HG03103 (cell line): Measurements from ENCODE around the gene CASP6.

Experiments
- ATAC-seq: cut with Tn5 transposase; IDR thresholded peaks from one replicate; pipeline ENCODE4 v1.9.1; 2021; ENCODE audit warnings: low read depth; ENCODE audit not compliant: unreplicated experiment

CASP6 gene

GRCh38 chr4:109702950-109703663 is at the start of gene CASP6:
Gene CASP6, minus strand, starts transcription at chr4:109703445. Its CDS starts 50 bp downstream, at chr4:109703395.
- ATAC-seq = peak; percentile 64

DNA sequence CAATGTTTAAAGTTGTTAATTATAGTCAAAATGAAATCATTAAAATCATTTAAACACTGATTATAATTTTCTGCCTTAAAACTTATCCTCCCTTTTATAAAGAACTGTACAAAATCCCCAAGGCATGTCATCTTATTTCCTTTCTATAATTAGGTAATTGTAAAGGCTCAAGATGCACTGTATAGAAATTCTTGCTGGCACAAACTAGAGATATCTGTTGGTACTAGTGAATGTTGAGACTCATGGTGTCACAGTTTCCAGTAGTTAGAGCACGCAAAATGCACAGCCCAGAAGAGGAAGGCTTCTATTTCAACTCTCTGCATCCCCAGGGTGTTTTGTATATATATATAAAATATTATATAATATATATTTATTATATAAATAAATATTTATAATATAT is 49.3 kb upstream of the CASP6 start:
- no peak for ATAC-seq

DNA sequence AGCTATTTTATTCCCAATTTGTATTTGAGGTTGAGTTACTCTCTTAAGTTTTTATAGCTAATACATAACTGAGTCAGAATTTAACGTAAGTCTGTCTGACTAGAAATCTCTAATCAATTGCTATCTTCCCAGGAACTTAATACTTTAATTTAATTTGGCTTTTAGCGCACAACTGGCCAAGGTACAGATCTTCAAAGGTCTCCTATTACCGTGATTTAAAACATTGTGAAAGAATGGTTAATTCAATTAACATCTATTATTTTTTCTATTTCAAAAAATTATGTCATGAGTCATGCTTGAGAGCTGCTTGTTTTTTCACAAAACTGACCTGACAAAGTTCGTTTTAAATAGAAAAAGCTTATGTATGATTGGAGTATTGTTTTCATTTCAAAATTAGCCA is 48.6 kb upstream of the CASP6 start:
- no peak for ATAC-seq

GRCh38 chr4:109750652-109751244 is 47.5 kb upstream of the CASP6 start:
- no peak for ATAC-seq

DNA sequence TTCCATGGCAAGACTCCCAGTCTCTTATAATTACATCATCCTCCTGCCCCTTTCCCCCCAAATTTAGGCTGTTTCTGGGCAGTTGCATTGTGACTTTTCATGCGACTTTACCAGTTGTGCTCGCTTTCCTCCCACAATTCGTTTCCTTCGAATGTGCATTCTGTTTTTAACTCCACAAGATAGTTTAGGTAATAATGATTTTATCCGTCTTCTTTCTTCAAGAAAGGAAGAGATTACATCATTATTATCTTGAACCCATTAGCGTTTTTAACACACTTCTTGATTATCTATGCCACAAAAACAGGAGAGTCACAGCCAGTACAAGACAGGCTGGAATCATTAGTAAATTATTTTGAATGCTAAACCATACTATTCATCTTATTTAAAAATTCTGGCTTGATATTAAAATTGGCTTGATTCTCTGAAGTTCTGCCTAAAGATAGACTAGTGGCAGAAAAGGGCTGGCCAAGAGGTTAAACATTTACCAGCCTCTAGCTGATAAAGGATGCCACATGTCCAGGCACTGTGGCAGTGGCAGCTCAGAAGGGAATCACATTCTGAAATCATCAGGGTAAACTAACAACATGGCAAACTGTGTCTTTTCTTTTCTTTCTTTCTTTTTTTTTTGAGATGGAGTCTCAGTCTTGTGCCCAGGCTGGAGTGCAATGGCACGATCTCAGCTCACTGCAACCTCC is 46.3 kb upstream of the CASP6 start:
- ATAC-seq = no peak

- no peak for ATAC-seq
Measured at GRCh38 chr4:109748114-109748513, 44.9 kb upstream of the CASP6 start.

GRCh38 chr4:109746728-109747127 is 43.5 kb upstream of the CASP6 start:
- no peak for ATAC-seq

- ATAC-seq = no peak
Measured at GRCh38 chr4:109745830-109746229, 42.6 kb upstream of the CASP6 start.

- no peak for ATAC-seq
Measured at GRCh38 chr4:109739547-109739946, 36.3 kb upstream of the CASP6 start.

DNA sequence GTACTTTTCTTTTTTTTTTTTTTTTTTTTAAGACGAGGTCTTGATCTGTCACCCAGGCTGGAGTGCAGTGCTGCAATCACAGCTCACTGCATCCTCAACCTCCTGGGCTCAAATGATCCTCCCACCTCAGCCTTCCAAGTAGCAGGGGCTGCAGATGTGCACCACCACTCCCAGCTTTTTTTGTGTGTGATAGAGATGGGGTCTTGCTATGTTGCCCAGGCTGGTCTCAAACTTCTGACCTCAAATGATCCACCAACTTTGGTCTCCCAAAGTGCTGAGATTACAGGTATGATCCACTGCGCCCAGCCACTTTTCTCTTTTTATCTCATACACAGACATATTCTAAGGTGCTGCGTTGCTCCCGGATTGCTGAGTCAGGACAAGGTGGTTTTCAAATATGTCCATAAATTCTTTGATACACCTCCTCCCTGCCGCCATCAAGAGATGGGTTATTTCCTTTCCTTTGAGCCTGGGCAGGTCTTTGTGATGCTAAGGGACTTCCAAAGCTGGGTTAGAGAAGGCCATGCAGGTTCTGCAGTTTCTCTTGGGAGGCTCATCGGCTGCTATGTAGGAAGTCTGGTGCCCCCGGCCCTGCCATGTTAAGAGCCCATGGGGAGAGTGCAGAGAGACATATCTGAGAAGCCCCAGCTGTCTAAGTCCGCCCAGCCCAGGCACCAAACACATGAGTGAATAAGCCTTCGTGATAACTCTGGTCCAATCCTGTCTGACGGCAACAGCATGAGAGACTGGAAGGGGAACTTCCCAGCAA is 35.0 kb upstream of the CASP6 start:
- no peak for ATAC-seq

DNA sequence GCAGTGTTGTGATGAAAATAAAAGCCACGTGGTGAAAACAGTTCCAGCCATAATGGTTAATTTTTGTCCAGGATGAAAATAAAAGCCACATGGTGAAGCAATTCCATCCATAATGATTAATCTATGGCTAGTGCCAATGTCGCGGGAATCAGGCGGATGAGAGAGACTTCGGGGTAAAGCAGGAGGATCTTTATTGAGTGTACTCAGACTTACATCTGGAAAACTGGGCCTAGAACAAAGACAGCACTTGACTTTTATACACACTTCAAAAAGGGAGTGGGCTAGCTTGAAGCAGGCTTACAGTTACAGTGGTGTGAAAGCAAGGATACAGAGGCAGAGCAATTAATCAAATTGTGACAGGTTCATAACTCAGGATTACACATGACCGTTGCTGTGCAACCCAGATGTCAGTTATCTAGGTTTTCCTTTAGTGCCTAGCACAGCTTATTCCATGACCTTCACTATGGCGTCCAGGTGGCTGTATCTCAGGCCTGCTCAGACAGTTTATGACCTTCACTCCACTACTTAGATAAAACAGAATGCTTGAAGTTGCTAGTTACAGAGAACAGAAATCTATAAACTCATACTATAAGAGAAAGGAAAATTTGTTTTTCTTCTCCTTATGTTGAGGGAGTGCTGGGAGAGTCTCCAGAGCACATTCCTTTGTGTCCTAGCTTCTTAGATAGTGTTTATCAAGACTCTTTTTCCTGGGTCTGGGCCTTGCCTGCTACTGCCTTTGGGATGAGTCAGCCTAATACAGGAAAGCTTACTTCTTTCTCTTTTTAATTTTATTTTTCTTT is 32.5 kb upstream of the CASP6 start:
- no peak for ATAC-seq

DNA sequence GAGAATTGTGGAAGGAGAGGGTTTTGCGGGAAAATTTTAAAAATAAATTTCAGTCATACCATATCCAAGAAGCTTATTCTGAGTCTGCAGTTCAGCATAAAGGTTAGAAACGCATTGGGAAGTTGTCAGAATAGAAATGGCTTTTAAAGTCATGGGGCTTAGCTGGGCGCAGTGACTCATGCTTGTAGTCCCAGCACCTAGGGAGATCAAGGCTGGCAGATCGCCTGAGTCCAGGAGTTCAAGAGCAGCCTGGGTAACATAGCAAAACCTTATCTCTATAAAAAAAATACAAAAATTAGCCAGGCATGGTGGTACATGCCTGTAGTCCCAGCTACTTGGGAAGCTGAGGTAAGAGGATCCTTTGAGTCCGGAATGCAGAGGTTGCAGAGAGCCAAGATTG is 30.5 kb upstream of the CASP6 start:
- no peak for ATAC-seq

DNA sequence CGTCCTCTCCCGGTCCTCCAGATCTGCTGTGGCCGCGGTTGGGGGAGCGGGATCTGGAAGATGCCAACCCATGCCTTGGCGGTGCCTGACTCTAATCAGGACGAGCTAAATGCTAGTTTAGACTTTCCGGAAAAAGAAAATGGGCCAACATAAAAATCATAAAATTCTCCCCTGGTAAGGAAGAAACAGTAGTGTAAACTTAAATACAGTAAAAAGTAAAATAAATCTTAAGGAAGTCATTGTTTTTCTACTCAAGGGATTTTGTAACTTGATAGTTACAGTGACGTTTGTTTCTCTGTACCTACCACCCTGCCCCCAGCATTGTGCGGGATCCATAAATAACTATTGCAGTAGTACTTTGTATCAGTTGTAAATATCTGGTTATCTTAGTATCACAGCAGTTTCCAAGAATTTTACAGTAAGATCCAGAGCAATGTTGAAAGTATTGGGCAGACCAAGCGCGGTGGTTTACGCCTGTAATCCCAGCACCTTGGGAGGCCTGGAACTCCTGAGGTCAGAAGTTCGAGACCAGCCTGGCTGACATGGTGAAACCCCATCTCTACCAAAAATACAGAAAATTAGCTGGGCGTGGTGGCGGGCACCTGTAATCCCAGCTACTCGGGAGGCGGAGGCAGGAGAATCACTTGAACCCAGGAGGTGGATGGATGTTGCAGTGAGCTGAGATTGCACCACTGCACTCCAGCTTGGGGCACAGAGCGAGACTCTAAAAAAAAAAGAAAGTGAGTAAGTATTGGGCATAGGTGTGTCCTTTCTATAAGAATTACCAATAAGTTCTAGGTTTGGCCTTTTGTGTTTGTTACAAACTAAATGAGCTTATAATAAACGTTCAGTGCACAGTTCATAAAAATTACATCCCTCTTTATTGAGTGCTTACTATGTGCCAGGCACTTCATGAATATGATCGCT is 27.6 kb upstream of the CASP6 start:
- ATAC-seq = no peak

DNA sequence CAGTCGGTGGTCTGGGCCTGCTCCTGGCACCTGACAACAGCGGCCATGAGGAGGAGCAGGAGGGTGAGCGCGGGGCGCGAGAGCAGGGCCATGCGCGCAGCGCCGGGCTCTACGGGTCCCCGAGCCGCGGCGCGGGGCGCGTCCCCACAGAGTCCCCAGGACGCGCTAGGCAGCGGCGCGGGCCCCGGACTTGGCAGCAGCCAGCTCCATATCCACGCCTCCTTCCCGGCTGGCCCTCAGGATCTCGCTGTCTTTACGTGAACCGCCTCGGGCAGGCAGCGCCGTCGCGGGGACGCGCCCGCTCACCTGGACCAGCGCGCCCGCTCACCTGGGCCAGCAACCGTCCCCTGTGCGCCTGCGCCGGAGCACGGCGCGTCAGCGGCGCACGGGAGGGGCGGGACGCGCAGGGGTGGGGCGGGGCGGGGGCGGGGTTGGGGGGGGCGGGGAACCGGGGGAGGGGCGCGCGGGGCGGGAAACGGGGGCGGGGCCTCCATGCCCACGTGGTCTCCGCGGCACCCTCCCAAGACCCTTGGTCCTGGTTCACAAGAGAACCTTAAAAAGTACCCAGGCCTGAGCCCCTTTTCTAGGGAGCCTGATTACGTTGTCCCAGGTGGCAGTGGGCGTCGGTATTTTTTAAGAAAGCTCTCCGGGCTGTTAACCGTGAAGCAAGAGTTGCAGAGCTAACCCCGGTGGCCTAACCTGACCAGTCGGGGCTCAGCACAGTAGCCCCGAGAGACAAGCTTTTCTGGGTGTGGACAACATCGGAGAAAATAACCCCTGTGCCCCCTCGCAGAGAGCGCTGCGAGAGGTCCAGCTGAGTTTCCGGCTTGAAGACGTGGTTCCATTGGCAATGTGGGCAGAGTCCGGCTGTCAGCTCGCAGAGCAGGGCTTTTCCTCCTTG is 26.7 kb upstream of the CASP6 start, which contains the start of gene PLA2G12A:
PLA2G12A (minus strand) TSS at position 353 of the 901 bp plus-strand sequence; CDS start at position 92, 261 bp downstream.
- ATAC-seq = peak; percentile 81

DNA sequence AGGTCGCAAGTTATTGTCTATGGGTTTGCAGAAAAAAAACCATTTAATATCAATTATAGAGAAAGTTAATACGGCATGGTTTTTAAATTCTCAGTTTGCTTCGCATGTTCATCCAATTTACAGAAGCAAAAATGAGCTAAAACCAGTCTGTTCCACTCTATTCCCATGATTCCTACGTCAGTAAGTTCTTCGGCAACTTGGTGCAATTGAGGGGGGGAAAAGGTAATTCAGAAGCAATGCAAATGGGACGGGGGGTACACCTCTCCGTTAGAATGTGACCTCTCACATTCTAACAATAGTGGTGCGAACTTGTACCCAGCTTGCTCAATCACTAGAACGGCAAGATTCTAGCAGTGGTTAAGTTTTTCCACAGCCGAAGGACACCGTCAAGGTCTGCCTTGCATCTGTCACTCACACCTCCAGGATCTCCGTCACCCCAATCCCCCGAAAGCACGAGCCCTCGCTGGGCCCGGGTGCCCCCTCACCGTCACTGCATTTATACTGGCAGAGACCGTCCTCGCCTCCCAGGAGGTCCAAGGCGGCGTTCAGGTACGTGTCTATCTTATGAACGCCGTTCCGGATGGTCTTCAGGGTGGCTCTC is 26.0 kb upstream of the CASP6 start:
- ATAC-seq = no peak

DNA sequence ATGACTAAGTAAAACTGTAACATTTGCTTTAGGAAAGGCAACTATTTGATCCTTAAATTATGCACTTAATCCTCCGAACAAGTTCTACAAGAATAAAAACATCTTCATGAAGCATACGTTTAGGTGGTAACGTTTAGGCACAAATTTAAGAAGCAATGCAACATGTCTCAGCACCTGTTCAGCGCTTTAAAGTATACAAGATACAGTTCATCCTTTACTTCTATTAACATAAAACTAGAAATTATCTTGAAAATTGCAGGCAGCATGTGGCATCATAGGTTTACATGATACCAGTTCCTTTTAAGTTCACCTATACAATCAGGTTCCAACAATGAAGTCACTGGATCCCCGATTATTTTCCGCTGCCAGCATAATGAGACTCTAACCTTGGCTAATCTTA is 25.1 kb upstream of the CASP6 start:
- no peak for ATAC-seq

DNA sequence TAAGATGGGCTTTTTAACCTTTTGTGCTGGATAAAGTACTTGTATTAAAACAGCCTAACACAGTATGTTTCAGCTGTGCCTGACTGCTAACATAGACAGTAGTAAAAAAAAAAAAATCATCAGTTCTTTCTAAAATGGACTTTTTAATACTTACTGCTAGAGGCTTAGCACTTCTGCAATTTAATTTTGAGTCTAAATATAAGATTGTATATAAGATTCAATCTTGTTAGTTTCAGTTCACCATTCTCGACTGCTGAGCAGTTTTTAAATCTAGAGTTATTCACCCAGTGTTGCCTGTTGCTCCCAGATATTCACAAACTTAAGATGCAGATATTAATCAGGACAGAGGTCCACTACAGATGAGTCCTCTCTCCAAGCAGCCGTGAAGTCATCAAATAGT is 19.9 kb upstream of the CASP6 start:
- no peak for ATAC-seq

DNA sequence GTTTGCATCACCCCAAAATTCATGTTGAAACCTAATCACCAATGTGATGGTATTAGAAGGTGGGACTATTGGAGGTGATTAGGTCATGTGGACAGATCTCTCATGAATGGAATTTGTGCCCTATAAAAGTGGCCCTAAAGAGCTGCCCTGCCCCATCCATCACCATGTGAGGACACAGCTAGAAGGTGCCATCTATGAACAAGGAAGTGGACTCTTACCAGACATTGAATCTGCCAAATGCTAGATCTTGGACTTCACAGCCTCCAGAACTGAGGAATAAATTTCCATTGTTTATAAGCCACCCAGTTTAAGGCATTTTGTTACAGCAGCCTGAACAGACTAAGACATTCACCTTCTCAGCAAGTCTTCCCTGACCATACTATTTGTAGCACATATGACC is 19.1 kb upstream of the CASP6 start:
- no peak for ATAC-seq
